Endothelial cell of umbilical vein (primary cell): ENCODE data around the gene MRPS23. TPM values are rescaled to one million over a fixed set of nuclear protein-coding genes. Genes with fewer than 3 reads are reported as not detected.

Experiments used
- BruUV-seq: library from RNA; stranded (reverse); fragments of 400-500 nt; replicated peaks from 2 replicates; lab custom pipeline; 2021; lab: Mats Ljungman, UMichigan
- CTCF ChIA-PET: fragments of 300-600, 350-600 bp; sonication (Branson Sonifier 250); formaldehyde crosslinking; loops from one replicate; lab custom pipeline; 2021; ENCODE audit warnings: antibody characterized with exemption, inconsistent platforms; lab: Charles Lee
- POLR2A ChIA-PET: fragments of 300-600, 350-600 bp; sonication (Branson Sonifier 250); formaldehyde crosslinking; loops from one replicate; lab custom pipeline; 2021; ENCODE audit warnings: antibody characterized with exemption, inconsistent platforms; lab: Charles Lee
- DNase-seq: peaks from one replicate; pipeline ENCODE4 v3.0.0-alpha.2; 2011; ENCODE audit warnings: low read depth, low spot score
- FAIRE-seq: peaks from 2 replicates; lab custom pipeline; 2011; peaks lifted over from hg19 to GRCh38; lab: Jason Lieb, UNC
- H2AFZ ChIP-seq: 2 replicates; pipeline ENCODE4 v1.6.0; 2012; ENCODE audit warnings: low read depth, low read length, control low read depth, inconsistent platforms
- H3K27ac ChIP-seq: 2 replicates; pipeline ENCODE4 v1.5.1; 2011; ENCODE audit warnings: low read depth, mild to moderate bottlenecking, control low read depth, low read length, moderate library complexity; ENCODE audit not compliant: insufficient read depth
- H3K27me3 ChIP-seq, 2 experiments: 2 replicates each; pipeline versions ENCODE4 v1.6.0 to v1.6.1; 2011; ENCODE audit warnings: low read length in 2 of 2, mixed read lengths in 1 of 2; ENCODE audit not compliant: control insufficient read depth in 2 of 2, insufficient read depth in 2 of 2
- H3K36me3 ChIP-seq, 2 experiments: 2 replicates in 1 of 2; 3 replicates in 1 of 2; pipeline ENCODE4 v1.5.1; 2011; ENCODE audit warnings: low read length in 2 of 2, mild to moderate bottlenecking in 1 of 2, moderate library complexity in 1 of 2; ENCODE audit not compliant: control insufficient read depth in 2 of 2, insufficient read depth in 2 of 2; ENCODE audit errors: extremely low read depth in 1 of 2
- H3K4me1 ChIP-seq: 3 replicates; pipeline ENCODE4 v1.5.1; 2011; ENCODE audit warnings: mild to moderate bottlenecking, low read length; ENCODE audit not compliant: control insufficient read depth, insufficient read depth; ENCODE audit errors: extremely low read depth
- H3K4me2 ChIP-seq: 2 replicates; pipeline ENCODE4 v1.6.1; 2011; ENCODE audit warnings: low read length, control low read depth, mixed read lengths; ENCODE audit not compliant: insufficient read depth
- H3K4me3 ChIP-seq, 3 experiments: fragments of 200-600 bp in 1 of 3; sonication (generic), shearing (Covaris generic) in 1 of 3; replicated peaks in 1 of 3; 2 replicates each; pipeline ENCODE4 v1.5.1; 2011 to 2016; ENCODE audit warnings: control low read depth in 3 of 3, low read length in 3 of 3, mild to moderate bottlenecking in 2 of 3, inconsistent platforms in 1 of 3, low read depth in 1 of 3, moderate library complexity in 1 of 3; ENCODE audit not compliant: insufficient read depth in 1 of 3
- H3K79me2 ChIP-seq: 2 replicates; pipeline ENCODE4 v1.6.0; 2012; ENCODE audit warnings: low read length, inconsistent platforms; ENCODE audit not compliant: control insufficient read depth, insufficient read depth
- H3K9ac ChIP-seq: replicated peaks from 2 replicates; pipeline ENCODE3; 2011; ENCODE audit warnings: low read length, control low read depth; ENCODE audit not compliant: insufficient read depth; ENCODE audit errors: extremely low read depth
- H3K9me1 ChIP-seq: replicated peaks from 3 replicates; pipeline ENCODE4 v1.6.0; 2011; ENCODE audit warnings: mild to moderate bottlenecking, low read length; ENCODE audit not compliant: control insufficient read depth, insufficient read depth; ENCODE audit errors: extremely low read depth
- H3K9me3 ChIP-seq: replicated peaks from 2 replicates; pipeline ENCODE4 v1.5.1; 2012; ENCODE audit warnings: low read length, inconsistent platforms; ENCODE audit not compliant: control insufficient read depth, insufficient read depth
- H4K20me1 ChIP-seq: replicated peaks from 2 replicates; pipeline ENCODE3; 2011; ENCODE audit warnings: mild to moderate bottlenecking, low read length; ENCODE audit not compliant: control insufficient read depth, insufficient read depth; ENCODE audit errors: extremely low read depth
- CTCF ChIP-seq, 2 donors: IDR thresholded peaks; 1 replicate in 1 of 2; 2 replicates in 1 of 2; pipeline ENCODE4 v1.5.1; 2011; ENCODE audit warnings: low read length in 2 of 2, mild to moderate bottlenecking in 2 of 2, moderate library complexity in 2 of 2, control low read depth in 1 of 2, inconsistent platforms in 1 of 2, low read depth in 1 of 2; ENCODE audit not compliant: insufficient read depth in 1 of 2; ENCODE audit errors: extremely low read depth in 1 of 2
- EZH2 ChIP-seq: IDR thresholded peaks from 2 replicates; pipeline ENCODE4 v1.6.1; 2012; ENCODE audit warnings: borderline replicate concordance, low read depth, mild to moderate bottlenecking, moderate library complexity, low read length, inconsistent platforms; ENCODE audit not compliant: severe bottlenecking
- FOS ChIP-seq: IDR thresholded peaks from 2 replicates; pipeline ENCODE4 v1.6.1; 2011; ENCODE audit warnings: mild to moderate bottlenecking, low read length, moderate library complexity, borderline replicate concordance; ENCODE audit not compliant: insufficient read depth
- GATA2 ChIP-seq: IDR thresholded peaks from 2 replicates; pipeline ENCODE4 v1.7.0; 2011; ENCODE audit warnings: low read depth, mild to moderate bottlenecking, moderate library complexity, mixed read lengths, low read length; ENCODE audit not compliant: insufficient read length, insufficient read depth
- JUN ChIP-seq: IDR thresholded peaks from 2 replicates; pipeline ENCODE4 v1.6.1; 2011; ENCODE audit warnings: borderline replicate concordance, low read depth; ENCODE audit not compliant: insufficient read length, insufficient read depth
- MAX ChIP-seq: IDR thresholded peaks from 2 replicates; pipeline ENCODE4 v1.6.1; 2011; ENCODE audit not compliant: insufficient read depth, insufficient read length
- MYC ChIP-seq: IDR thresholded peaks from one replicate; pipeline ENCODE4 v1.6.1; 2011; ENCODE audit warnings: mild to moderate bottlenecking, low read depth, low read length
- POLR2A ChIP-seq: IDR thresholded peaks from 2 replicates; pipeline ENCODE4 v1.6.1; 2012; ENCODE audit warnings: low read depth, mild to moderate bottlenecking, control low read depth, low read length
- POLR2AphosphoS5 ChIP-seq: IDR thresholded peaks from 2 replicates; pipeline ENCODE4 v1.6.1; 2012; ENCODE audit warnings: low read depth, mild to moderate bottlenecking, control low read depth, low read length, moderate library complexity; ENCODE audit not compliant: insufficient read depth
- dilution Hi-C: fragments of 300-500 bp; cut with MboI; formaldehyde crosslinking; loops from one replicate; pipeline ENCODE4 v1.15.0; 2019; ENCODE audit warnings: low sequenced_read_pairs; ENCODE audit not compliant: extremely low pct_ligation_motif_present
- intact Hi-C: fragments of 100-400 bp; cut with micrococcal nuclease; formaldehyde crosslinking; loops from one replicate; pipeline ENCODE4 v1.10.0; 2022
- polyA plus RNA-seq, 4 experiments: library from polyadenylated mRNA; depleted of rRNA in 3 of 4; stranded (reverse) in 3 of 4; unstranded in 1 of 4; fragments of >200 nt; gene quantifications; 2 replicates each; pipeline versions ENCODE4 v1.2.1 to v1.2.3, GENCODE V29; 2011 to 2012; ENCODE audit warnings: missing spikeins in 1 of 4
- total RNA-seq: library from RNA; stranded (reverse); gene quantifications from 2 replicates; pipeline ENCODE4 v1.2.3, GENCODE V29; 2021

MRPS23 gene
- total and polyA plus RNA-seq, 2 donors (not counting 3 experiments of a cell fraction or from before 2014, with no cell fraction given), result 39.9 to 46.2 TPM

GRCh38 chr17:57839571-57839923 is 10.3 kb downstream of the MRPS23 start:
- intact Hi-C loops, result no loop called here

More at GRCh38 chr17:57839571-57839923, 10.3 kb downstream of the MRPS23 start:
- dilution Hi-C loops, result no loop called here
- Histone ChIP-seq H3K36me3 (peaks cover 0 to 9% of the 10 kb centered on the region in 2 experiments), H3K27ac (no peak overlapping the region), H3K9me1 (no peaks in the 10 kb centered on the region), H3K9ac (no peak overlapping the region), H3K9me3 (no peaks in the 10 kb centered on the region), H3K4me3 (no peak overlapping the region), H3K79me2 (peaks cover 4% of the 10 kb centered on the region), H4K20me1 (peaks cover 2% of the 10 kb centered on the region), H3K27me3 (no peaks in the 10 kb centered on the region), H2AFZ (no peak overlapping the region), H3K4me2 (no peak overlapping the region), H3K4me1 (no peaks in the 10 kb centered on the region)
- FAIRE-seq (no peak), DNase-seq (no peak)
- CTCF ChIA-PET, result interaction anchor here (0.6 to 1.4 kb wide), 3 partner anchors 13 to 92 kb away, joined by 3 to 4 read pairs (median 4); no protein-coding TSS in a partner anchor
- no peak for TF ChIP-seq POLR2AphosphoS5
- TF ChIP-seq MAX, result no peak
- TF ChIP-seq JUN, result no peak
- no peak for TF ChIP-seq CTCF (IDR thresholded peaks at IDR 0.05; ENCODE audit: extremely low read depth in 1 of 2, insufficient read depth in 1 of 2, low read depth in 1 of 2, low read length in 2 of 2)
- no peak for TF ChIP-seq POLR2A
- TF ChIP-seq MYC, result no peak
- no peak for TF ChIP-seq FOS
- TF ChIP-seq GATA2, result no peak
- no peak for TF ChIP-seq EZH2
- BruUV-seq, result no TSS peak
- POLR2A ChIA-PET, result no interaction called here
